Measurements from ENCODE around the gene ATP6V0B. TPM values are rescaled to one million over a fixed set of nuclear protein-coding genes. Genes with fewer than 3 reads are reported as not detected.
A peak's percentile ranks its signal among the peaks of the same experiment; 100 is the strongest.

The ATP6V0B gene
- total and polyA plus RNA-seq, 7 donors: 87.9 to 260 (median 133) TPM

DNA sequence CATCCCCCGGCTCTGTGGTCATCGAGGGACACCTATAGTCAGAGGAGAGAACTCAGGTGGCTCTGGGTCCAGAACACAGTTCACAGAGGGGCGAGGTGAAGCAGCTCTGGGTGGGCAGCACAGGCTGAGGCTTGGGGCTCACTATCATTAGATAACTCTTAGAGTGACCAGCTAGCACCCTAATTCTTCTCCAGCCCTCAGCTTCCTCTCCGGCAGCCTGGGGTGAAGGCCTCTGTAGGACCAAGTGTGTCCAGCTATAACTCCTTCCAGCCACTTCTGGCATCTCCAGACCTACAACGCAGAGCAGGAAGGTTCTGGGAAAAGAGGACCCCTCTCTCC lies 39.8 kb upstream of the ATP6V0B start:
- no peak overlapping the region for H3K27ac ChIP-seq
- no peak for DNase-seq
- TF ChIP-seq, protein P1, sequence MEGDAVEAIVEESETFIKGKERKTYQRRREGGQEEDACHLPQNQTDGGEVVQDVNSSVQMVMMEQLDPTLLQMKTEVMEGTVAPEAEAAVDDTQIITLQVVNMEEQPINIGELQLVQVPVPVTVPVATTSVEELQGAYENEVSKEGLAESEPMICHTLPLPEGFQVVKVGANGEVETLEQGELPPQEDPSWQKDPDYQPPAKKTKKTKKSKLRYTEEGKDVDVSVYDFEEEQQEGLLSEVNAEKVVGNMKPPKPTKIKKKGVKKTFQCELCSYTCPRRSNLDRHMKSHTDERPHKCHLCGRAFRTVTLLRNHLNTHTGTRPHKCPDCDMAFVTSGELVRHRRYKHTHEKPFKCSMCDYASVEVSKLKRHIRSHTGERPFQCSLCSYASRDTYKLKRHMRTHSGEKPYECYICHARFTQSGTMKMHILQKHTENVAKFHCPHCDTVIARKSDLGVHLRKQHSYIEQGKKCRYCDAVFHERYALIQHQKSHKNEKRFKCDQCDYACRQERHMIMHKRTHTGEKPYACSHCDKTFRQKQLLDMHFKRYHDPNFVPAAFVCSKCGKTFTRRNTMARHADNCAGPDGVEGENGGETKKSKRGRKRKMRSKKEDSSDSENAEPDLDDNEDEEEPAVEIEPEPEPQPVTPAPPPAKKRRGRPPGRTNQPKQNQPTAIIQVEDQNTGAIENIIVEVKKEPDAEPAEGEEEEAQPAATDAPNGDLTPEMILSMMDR (IDR thresholded peaks at IDR 0.05): no peak
- intact Hi-C loops (cut with DNase I): loop anchor here (1.0 to 10.0 kb wide), 5 partner anchors 53 to 408 kb away; no protein-coding TSS in a partner anchor
- no peak overlapping the region for H3K4me3 ChIP-seq
- H3K4me1 ChIP-seq: peaks cover 25% of the 10 kb centered on the region
- no peaks in the 10 kb centered on the region for H3K36me3 ChIP-seq (ENCODE audit: insufficient read depth in 1 of 2, low read depth in 1 of 2)
- no peak for ATAC-seq
- no peaks in the 10 kb centered on the region for H3K9me3 ChIP-seq
- peaks cover 0 to 4% (median 0%) of the 10 kb centered on the region in 3 donors for H3K27me3 ChIP-seq (ENCODE audit: insufficient read depth in 3 of 3, low read length in 2 of 3)
- WGBS, 3 donors: 48 to 63% (median 52%) methylated on average over 5 of the region's 5 CpGs

DNA sequence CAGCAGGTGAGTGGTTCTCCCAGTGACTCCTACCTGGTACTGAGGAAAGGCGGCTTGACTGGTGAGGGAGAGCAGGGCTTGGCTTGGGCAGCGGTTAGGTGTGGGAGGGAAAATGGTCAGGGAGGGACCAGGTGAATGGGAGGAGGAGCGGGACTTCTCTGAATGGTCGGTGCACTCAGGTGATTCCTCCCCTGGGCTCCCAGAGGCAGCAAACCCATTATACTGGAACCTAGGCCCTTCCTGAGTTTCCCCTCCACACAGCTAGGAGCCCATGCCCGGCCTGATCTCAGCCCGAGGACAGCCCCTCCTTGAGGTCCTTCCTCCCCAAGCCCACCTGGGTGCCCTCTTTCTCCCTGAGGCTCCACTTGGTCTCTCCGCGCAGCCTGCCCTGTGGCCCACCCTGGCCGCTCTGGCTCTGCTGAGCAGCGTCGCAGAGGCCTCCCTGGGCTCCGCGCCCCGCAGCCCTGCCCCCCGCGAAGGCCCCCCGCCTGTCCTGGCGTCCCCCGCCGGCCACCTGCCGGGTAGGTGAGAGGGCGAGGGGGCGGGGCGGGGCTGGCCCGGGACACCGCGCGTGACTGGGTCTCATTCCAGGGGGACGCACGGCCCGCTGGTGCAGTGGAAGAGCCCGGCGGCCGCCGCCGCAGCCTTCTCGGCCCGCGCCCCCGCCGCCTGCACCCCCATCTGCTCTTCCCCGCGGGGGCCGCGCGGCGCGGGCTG lies 38.9 kb upstream of the ATP6V0B start:
- Histone ChIP-seq H3K27ac (no peak overlapping the region), H3K27me3 (ENCODE audit: insufficient read depth in 3 of 3, low read length in 2 of 3) (peaks cover 0 to 4% (median 0%) of the 10 kb centered on the region in 3 donors), H3K36me3 (ENCODE audit: insufficient read depth in 1 of 2, low read depth in 1 of 2) (no peaks in the 10 kb centered on the region), H3K4me3 (peak overlapping the region; percentile 64), H3K9me3 (no peaks in the 10 kb centered on the region), H3K4me1 (peaks cover 25% of the 10 kb centered on the region)
- ATAC-seq (no peak), DNase-seq (no peak)
- 11 to 44% (median 16%) methylated on average over 13 to 48 of the region's 48 CpGs for WGBS, 3 donors
- TF ChIP-seq, protein P1 (IDR thresholded peaks at IDR 0.05): no peak
- intact Hi-C loops (cut with DNase I): loop anchor here (2.0 to 10.0 kb wide), 3 partner anchors 173 to 409 kb away; no protein-coding TSS in a partner anchor

DNA sequence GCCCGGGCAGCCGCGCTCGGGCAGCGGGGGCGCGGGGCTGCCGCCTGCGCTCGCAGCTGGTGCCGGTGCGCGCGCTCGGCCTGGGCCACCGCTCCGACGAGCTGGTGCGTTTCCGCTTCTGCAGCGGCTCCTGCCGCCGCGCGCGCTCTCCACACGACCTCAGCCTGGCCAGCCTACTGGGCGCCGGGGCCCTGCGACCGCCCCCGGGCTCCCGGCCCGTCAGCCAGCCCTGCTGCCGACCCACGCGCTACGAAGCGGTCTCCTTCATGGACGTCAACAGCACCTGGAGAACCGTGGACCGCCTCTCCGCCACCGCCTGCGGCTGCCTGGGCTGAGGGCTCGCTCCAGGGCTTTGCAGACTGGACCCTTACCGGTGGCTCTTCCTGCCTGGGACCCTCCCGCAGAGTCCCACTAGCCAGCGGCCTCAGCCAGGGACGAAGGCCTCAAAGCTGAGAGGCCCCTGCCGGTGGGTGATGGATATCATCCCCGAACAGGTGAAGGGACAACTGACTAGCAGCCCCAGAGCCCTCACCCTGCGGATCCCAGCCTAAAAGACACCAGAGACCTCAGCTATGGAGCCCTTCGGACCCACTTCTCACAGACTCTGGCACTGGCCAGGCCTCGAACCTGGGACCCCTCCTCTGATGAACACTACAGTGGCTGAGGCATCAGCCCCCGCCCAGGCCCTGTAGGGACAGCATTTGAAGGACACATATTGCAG lies 38.2 kb upstream of the ATP6V0B start:
- Histone ChIP-seq H3K27me3 (ENCODE audit: insufficient read depth in 3 of 3, low read length in 2 of 3) (peaks cover 0 to 4% (median 0%) of the 10 kb centered on the region in 3 donors), H3K36me3 (ENCODE audit: insufficient read depth in 1 of 2, low read depth in 1 of 2) (no peaks in the 10 kb centered on the region), H3K4me3 (peak overlapping the region; percentile 64), H3K4me1 (peaks cover 25% of the 10 kb centered on the region), H3K27ac (no peak overlapping the region), H3K9me3 (no peaks in the 10 kb centered on the region)
- peak in 3 of 4 donors; percentile 21 to 36 (median 30) for ATAC-seq
- intact Hi-C loops (cut with DNase I): loop anchor here (2.0 to 10.0 kb wide), 3 partner anchors 174 to 409 kb away; no protein-coding TSS in a partner anchor
- 15 to 30% (median 22%) methylated on average over 29 to 56 of the region's 56 CpGs for WGBS, 3 donors
- TF ChIP-seq, protein P1 (IDR thresholded peaks at IDR 0.05): no peak
- DNase-seq: peak; percentile 30 to 66

DNA sequence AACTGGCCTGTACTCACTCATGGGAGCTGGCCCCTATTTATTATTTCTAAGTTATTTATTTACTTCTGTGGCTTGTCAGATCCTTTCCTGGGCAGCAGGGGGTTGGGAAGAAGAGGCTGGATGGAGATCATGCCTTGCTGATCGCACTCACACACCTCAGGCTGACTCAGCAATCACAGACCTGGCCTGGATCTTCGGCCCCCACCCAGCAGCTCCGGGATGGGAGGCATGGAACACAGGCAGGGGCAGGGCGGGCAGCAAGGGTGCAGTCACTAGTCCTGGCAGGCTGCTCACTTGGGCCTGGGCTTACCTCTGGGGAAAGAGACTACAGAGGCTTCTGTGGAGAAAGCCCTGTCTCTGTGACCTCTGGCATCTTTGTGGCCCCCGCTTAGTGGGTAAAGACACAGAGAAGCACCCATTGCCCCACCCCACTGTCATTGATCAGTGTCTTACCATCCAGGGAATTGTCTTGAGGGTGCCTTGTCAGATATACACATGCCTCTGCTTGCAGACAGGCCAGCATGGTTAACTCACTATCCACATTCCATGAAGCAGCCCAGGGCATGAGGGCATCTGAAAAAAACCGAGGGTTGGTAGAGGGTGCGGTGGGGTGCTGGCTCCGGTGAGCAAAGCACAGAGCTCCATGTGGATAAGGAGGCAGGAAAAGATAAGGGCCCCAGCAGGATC lies 37.4 kb upstream of the ATP6V0B start:
- TF ChIP-seq, protein P1 (IDR thresholded peaks at IDR 0.05): no peak
- H3K27ac ChIP-seq: no peak overlapping the region
- peaks cover 25% of the 10 kb centered on the region for H3K4me1 ChIP-seq
- H3K9me3 ChIP-seq: no peaks in the 10 kb centered on the region
- no peak for DNase-seq
- intact Hi-C loops (cut with DNase I): loop anchor here (2.0 to 10.0 kb wide), 3 partner anchors 175 to 410 kb away; no protein-coding TSS in a partner anchor
- peaks cover 0 to 4% (median 0%) of the 10 kb centered on the region in 3 donors for H3K27me3 ChIP-seq (ENCODE audit: insufficient read depth in 3 of 3, low read length in 2 of 3)
- no peak for ATAC-seq
- WGBS, 3 donors: 91 to 94% (median 92%) methylated on average over 8 of the region's 8 CpGs
- H3K36me3 ChIP-seq (ENCODE audit: insufficient read depth in 1 of 2, low read depth in 1 of 2): no peaks in the 10 kb centered on the region
- no peak overlapping the region for H3K4me3 ChIP-seq

All from psoas muscle (tissue), 8 donors.